ENCODE measurements around the gene OMP. TPM values are rescaled to one million over a fixed set of nuclear protein-coding genes. Genes with fewer than 3 reads are reported as not detected.

OMP gene
- total RNA-seq, 1 donor from 2014 or later: not detected

DNA sequence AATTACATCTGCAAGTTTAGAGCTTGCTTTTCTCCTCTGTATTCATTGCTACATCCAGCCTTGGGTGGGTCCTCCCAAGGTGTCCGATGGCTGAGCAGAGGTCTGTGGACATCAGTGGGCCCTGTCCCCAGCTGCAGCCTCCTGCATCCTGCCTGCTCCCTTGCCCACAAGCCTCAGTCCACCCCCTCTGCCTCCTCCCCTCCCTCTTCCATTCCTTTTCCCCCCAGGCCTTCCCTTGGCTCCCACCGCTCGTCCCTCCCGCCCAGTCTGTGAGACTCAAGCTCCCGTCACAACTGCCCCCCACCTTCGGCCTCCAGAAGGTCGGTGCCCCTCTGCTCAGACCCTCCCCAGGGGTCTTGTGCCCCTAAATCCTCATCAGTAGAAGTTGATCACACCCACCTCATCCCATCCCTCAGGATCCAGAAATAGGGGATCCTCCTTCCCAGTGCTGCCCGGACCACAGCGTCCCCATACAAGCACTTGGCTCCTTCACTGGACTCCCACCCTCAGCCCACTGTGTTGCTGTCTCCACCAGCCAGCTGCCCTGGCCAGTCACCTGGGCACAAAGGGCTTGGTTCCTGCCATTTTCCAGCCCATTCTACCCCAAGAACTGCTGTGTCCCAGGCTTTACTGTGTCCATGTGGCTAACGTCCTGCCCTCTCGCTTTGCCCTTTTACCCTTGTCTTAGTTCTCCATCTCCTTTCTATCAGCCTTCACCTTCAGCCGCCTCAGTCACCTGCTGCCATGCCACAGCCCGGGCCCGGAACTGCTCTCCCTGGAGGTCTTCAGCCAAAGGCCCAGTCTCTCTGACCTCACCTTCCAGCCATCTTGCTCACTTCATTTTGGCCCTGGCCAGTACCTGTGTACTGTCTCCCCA, 2.2 kb upstream of the OMP start:
- no peaks in the 10 kb centered on the region for H3K27me3 Mint-ChIP-seq (ENCODE audit: low read depth)

DNA sequence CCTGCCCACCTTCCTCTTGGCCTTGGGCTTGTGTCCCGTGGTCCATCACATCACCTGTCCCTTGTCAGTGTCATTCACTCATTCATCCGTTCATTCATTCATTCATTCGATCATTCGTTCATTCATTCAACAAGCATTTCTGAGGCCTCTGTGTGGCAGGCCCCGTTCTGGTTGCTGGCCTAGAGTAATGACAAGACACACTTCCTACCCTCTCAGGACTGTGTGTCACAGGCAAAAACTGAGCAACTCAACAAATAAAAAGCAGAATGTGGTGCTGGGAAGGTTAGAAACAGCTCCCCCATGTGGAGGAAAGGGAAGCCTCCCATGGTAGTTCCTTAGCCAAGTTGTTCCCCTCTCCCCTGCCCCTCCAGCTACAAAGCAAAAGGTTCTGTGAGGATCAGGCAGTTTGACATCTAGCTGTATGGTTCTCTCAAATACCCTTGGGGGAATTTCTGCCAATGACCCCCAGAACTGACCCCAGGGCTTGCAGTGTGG, 1.6 kb upstream of the OMP start:
- Mint-ChIP-seq H3K4me1 (peaks cover 3% of the 10 kb centered on the region), H3K27ac (ENCODE audit: unreplicated experiment) (peak overlapping the region; percentile 35), H3K4me3 (no peak overlapping the region), H3K27me3 (ENCODE audit: low read depth) (no peaks in the 10 kb centered on the region), H3K36me3 (ENCODE audit: low read depth) (peaks cover 8% of the 10 kb centered on the region), H3K9me3 (no peaks in the 10 kb centered on the region)
- DNase-seq (ENCODE audit: low read depth, low spot score): no peak
- TF ChIP-seq, protein P1, sequence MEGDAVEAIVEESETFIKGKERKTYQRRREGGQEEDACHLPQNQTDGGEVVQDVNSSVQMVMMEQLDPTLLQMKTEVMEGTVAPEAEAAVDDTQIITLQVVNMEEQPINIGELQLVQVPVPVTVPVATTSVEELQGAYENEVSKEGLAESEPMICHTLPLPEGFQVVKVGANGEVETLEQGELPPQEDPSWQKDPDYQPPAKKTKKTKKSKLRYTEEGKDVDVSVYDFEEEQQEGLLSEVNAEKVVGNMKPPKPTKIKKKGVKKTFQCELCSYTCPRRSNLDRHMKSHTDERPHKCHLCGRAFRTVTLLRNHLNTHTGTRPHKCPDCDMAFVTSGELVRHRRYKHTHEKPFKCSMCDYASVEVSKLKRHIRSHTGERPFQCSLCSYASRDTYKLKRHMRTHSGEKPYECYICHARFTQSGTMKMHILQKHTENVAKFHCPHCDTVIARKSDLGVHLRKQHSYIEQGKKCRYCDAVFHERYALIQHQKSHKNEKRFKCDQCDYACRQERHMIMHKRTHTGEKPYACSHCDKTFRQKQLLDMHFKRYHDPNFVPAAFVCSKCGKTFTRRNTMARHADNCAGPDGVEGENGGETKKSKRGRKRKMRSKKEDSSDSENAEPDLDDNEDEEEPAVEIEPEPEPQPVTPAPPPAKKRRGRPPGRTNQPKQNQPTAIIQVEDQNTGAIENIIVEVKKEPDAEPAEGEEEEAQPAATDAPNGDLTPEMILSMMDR (conservative IDR thresholded peaks at IDR 0.05): peak; percentile 55

More for the DNA sequence above, 2.2 kb upstream of the OMP start:
- peaks cover 8% of the 10 kb centered on the region for H3K36me3 Mint-ChIP-seq (ENCODE audit: low read depth)
- H3K27ac Mint-ChIP-seq (ENCODE audit: unreplicated experiment): peak overlapping the region; percentile 35
- TF ChIP-seq, protein P1 (conservative IDR thresholded peaks at IDR 0.05): no peak
- H3K9me3 Mint-ChIP-seq: no peaks in the 10 kb centered on the region
- peaks cover 3% of the 10 kb centered on the region for H3K4me1 Mint-ChIP-seq
- no peak for DNase-seq (ENCODE audit: low read depth, low spot score)
- no peak overlapping the region for H3K4me3 Mint-ChIP-seq

DNA sequence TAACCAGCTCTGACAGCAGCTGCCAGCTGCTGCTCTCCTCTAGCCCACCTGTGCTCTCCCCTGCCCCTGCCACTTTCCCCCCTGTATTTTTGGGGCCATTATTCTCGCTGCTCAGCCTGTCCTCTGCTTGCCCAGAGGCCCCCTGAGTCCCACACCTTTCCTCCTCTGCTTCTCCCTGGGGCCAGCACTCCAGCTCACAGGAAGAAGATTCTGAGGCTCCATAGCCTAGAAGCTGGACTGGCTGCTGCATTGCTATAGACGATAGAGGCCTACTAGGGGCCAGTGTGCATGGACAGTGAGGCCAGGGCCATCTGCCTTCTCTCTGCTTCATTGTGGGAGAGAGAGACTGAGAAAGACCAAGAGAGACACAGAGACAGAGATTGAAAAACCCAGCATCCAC, 679 bp downstream of the OMP start:
- Mint-ChIP-seq H3K27me3 (ENCODE audit: low read depth) (no peaks in the 10 kb centered on the region), H3K4me3 (no peak overlapping the region), H3K9me3 (no peaks in the 10 kb centered on the region), H3K36me3 (ENCODE audit: low read depth) (peaks cover 8% of the 10 kb centered on the region), H3K27ac (ENCODE audit: unreplicated experiment) (no peak overlapping the region), H3K4me1 (peaks cover 3% of the 10 kb centered on the region)
- TF ChIP-seq, protein P1 (conservative IDR thresholded peaks at IDR 0.05): no peak
- no peak for DNase-seq (ENCODE audit: low read depth, low spot score)

DNA sequence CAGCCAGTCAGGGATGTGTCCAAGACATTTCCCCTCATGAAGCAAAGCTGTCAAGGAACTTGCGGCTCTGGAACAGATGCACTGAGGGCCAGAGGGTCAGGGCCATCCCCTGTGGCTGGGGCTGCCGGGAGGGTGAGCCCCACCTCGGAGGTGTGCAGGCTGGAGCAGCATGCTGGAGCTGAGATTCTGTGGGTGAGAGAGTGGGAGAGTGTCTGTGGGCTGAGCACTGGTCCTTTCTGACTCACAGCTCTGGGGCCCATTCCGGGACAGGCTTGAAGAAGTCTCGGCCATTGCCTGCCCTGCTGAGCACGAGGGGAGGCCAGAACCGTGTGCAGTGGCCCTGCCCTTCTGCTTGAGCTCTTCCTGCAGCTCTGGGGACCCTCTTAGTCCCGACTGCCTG, 2.1 kb downstream of the OMP start:
- no peak overlapping the region for H3K4me3 Mint-ChIP-seq
- DNase-seq (ENCODE audit: low read depth, low spot score): no peak
- H3K27ac Mint-ChIP-seq (ENCODE audit: unreplicated experiment): no peak overlapping the region
- H3K27me3 Mint-ChIP-seq (ENCODE audit: low read depth): no peaks in the 10 kb centered on the region
- H3K36me3 Mint-ChIP-seq (ENCODE audit: low read depth): peaks cover 8% of the 10 kb centered on the region
- H3K4me1 Mint-ChIP-seq: peaks cover 3% of the 10 kb centered on the region
- no peaks in the 10 kb centered on the region for H3K9me3 Mint-ChIP-seq
- TF ChIP-seq, protein P1 (conservative IDR thresholded peaks at IDR 0.05): no peak

DNA sequence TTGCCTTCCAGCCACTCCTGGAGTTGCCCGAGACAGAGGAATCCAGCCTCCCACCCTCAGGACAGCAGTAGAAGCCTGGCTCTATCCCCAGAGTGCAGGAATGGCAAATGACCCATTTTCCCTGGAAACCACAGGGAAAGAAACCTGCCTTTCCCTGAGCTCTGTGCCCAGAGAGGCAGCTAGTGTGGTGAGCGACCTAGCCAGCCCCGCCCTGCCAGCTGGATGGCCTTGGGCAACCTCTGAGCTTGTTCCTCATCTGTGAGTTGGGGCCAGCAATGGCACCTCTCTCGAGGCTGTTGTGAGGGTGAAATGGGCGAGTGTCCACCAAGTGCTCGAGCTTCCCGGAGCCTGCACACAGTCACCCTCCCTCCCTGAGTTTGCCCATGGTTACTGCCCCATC, 3.7 kb downstream of the OMP start:
- H3K9me3 Mint-ChIP-seq: no peaks in the 10 kb centered on the region
- TF ChIP-seq, protein P1 (conservative IDR thresholded peaks at IDR 0.05): no peak
- DNase-seq (ENCODE audit: low read depth, low spot score): no peak

More for the DNA sequence above, 3.7 kb downstream of the OMP start:
- Mint-ChIP-seq H3K4me3 (no peak overlapping the region), H3K36me3 (ENCODE audit: low read depth) (no peaks in the 10 kb centered on the region), H3K27ac (ENCODE audit: unreplicated experiment) (no peak overlapping the region), H3K4me1 (no peaks in the 10 kb centered on the region), H3K27me3 (ENCODE audit: low read depth) (no peaks in the 10 kb centered on the region)
